GM23338 (cell line): ENCODE results near the gene FAM114A2.

Experiments
- CREB1 ChIP-seq: fragments of 250-450 bp; sonication (Bioruptor Pico); IDR thresholded peaks from 2 replicates; pipeline ENCODE4 v1.5.0; 2020; ENCODE audit warnings: low read depth, mild to moderate bottlenecking, moderate library complexity
- CTCF ChIP-seq, 2 experiments: fragments of 200-600 bp in 1 of 2; sonication (generic) in 1 of 2; conservative IDR thresholded peaks; 2 replicates each; pipeline versions ENCODE4 v1.5.1 to v1.6.1; 2016 to 2017; ENCODE audit warnings: antibody characterized with exemption in 2 of 2, low read depth in 2 of 2, mild to moderate bottlenecking in 2 of 2, moderate library complexity in 1 of 2
- ETS1 ChIP-seq: IDR thresholded peaks from 2 replicates; pipeline ENCODE4 v1.6.1; 2016; ENCODE audit warnings: antibody characterized with exemption
- EZH2 ChIP-seq: fragments of 200-600 bp; sonication (generic); IDR thresholded peaks from one replicate; pipeline ENCODE4 v1.8.0; 2017; ENCODE audit warnings: antibody characterized with exemption, mild to moderate bottlenecking, low read depth; ENCODE audit not compliant: unreplicated experiment
- JUNB ChIP-seq: IDR thresholded peaks from one replicate; pipeline ENCODE4 v1.6.1; 2016; ENCODE audit warnings: antibody characterized with exemption; ENCODE audit not compliant: unreplicated experiment
- POLR2AphosphoS5 ChIP-seq: IDR thresholded peaks from 2 replicates; pipeline ENCODE4 v1.6.1; 2016; ENCODE audit warnings: antibody characterized with exemption, low read depth
- ZNF114 ChIP-seq: fragments of 250-450 bp; sonication (Bioruptor Pico); IDR thresholded peaks from 2 replicates; pipeline ENCODE4 v1.5.0; 2020; ENCODE audit warnings: mild to moderate bottlenecking, moderate library complexity
- TF ChIP-seq, protein P1 (sequence below): IDR thresholded peaks from one replicate; pipeline ENCODE4 v1.6.1; 2018; ENCODE audit warnings: antibody characterized with exemption; ENCODE audit not compliant: unreplicated experiment

GRCh38 chr5:153981905-153982605 lies 56.7 kb downstream of the FAM114A2 start:
- no peak for TF ChIP-seq EZH2
- no peak for TF ChIP-seq POLR2AphosphoS5
- TF ChIP-seq CTCF (conservative IDR thresholded peaks at IDR 0.05; ENCODE audit: low read depth in 2 of 2), result no peak
- TF ChIP-seq, protein P1, sequence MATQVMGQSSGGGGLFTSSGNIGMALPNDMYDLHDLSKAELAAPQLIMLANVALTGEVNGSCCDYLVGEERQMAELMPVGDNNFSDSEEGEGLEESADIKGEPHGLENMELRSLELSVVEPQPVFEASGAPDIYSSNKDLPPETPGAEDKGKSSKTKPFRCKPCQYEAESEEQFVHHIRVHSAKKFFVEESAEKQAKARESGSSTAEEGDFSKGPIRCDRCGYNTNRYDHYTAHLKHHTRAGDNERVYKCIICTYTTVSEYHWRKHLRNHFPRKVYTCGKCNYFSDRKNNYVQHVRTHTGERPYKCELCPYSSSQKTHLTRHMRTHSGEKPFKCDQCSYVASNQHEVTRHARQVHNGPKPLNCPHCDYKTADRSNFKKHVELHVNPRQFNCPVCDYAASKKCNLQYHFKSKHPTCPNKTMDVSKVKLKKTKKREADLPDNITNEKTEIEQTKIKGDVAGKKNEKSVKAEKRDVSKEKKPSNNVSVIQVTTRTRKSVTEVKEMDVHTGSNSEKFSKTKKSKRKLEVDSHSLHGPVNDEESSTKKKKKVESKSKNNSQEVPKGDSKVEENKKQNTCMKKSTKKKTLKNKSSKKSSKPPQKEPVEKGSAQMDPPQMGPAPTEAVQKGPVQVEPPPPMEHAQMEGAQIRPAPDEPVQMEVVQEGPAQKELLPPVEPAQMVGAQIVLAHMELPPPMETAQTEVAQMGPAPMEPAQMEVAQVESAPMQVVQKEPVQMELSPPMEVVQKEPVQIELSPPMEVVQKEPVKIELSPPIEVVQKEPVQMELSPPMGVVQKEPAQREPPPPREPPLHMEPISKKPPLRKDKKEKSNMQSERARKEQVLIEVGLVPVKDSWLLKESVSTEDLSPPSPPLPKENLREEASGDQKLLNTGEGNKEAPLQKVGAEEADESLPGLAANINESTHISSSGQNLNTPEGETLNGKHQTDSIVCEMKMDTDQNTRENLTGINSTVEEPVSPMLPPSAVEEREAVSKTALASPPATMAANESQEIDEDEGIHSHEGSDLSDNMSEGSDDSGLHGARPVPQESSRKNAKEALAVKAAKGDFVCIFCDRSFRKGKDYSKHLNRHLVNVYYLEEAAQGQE, result no peak
- TF ChIP-seq ETS1, result no peak
- no peak for TF ChIP-seq CREB1 (CRISPR knock-in tag)
- no peak for TF ChIP-seq ZNF114 (CRISPR knock-in tag)
- TF ChIP-seq JUNB, result no peak
